ENCODE data around the gene FAM209B. TPM values are rescaled to one million over a fixed set of nuclear protein-coding genes. Genes with fewer than 3 reads are reported as not detected.
"Not testable (repeated sequence)": the region's sequence is repeated elsewhere in the genome, so short reads cannot be mapped to it uniquely, and the experiment has no call there.

FAM209B gene
- total RNA-seq, 4 donors from 2014 or later: not detected

- H3K4me1 ChIP-seq: no peaks in the 10 kb centered on the region
- TF ChIP-seq POLR2A (IDR thresholded peaks at IDR 0.05) (no peak), CTCF (IDR thresholded peaks at IDR 0.05) (no peak)
- H3K27ac ChIP-seq: no peak overlapping the region
- H3K27me3 ChIP-seq: no peaks in the 10 kb centered on the region
- no peak for DNase-seq
- no peaks in the 10 kb centered on the region for H3K9me3 ChIP-seq
- H3K4me3 ChIP-seq: no peak overlapping the region
- H3K36me3 ChIP-seq: no peaks in the 10 kb centered on the region
Observed at GRCh38 chr20:56542489-56543030, 9.5 kb downstream of the FAM209B start.

DNA sequence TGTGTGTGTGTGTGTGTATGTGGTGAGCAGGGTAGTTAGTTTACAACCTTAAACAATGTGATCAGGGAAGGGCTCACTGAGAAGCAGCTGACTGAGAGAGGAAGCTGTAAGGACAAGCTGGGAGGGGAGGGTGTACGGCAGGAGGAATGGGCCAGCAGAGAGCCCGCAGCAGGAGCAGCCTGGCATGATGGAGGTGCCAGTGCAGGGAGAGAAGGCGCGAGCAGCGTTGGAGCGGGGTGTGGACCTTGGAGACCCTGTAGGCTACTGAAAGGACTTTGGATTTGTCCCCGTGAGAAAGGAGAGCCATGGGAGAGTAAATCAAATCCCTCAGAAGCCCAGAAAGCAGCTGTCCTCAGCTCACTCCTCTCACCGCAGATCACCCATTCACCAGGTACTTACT lies 18.5 kb downstream of the FAM209B start:
- Histone ChIP-seq H3K36me3 (no peaks in the 10 kb centered on the region), H3K27me3 (no peaks in the 10 kb centered on the region), H3K4me3 (no peak overlapping the region), H3K4me1 (no peaks in the 10 kb centered on the region), H3K27ac (no peak overlapping the region), H3K9me3 (no peaks in the 10 kb centered on the region)
- no peak for DNase-seq
- TF ChIP-seq POLR2A (IDR thresholded peaks at IDR 0.05) (no peak), CTCF (IDR thresholded peaks at IDR 0.05) (no peak)

- Histone ChIP-seq H3K36me3 (no peaks in the 10 kb centered on the region), H3K4me1 (no peaks in the 10 kb centered on the region), H3K27me3 (no peaks in the 10 kb centered on the region), H3K9me3 (no peaks in the 10 kb centered on the region), H3K4me3 (no peak overlapping the region), H3K27ac (no peak overlapping the region)
- DNase-seq: no peak
- no peak for TF ChIP-seq POLR2A (IDR thresholded peaks at IDR 0.05)
- no peak for TF ChIP-seq CTCF (IDR thresholded peaks at IDR 0.05)
Observed at GRCh38 chr20:56552911-56553629, 20.0 kb downstream of the FAM209B start.

- Histone ChIP-seq H3K27me3 (no peaks in the 10 kb centered on the region), H3K4me3 (no peak overlapping the region), H3K27ac (no peak overlapping the region), H3K9me3 (no peaks in the 10 kb centered on the region), H3K4me1 (no peaks in the 10 kb centered on the region), H3K36me3 (no peaks in the 10 kb centered on the region)
- no peak for DNase-seq
- TF ChIP-seq POLR2A (IDR thresholded peaks at IDR 0.05) (no peak), CTCF (IDR thresholded peaks at IDR 0.05) (no peak)
Observed at GRCh38 chr20:56554869-56555268, 21.8 kb downstream of the FAM209B start.

GRCh38 chr20:56558968-56559367 lies 25.9 kb downstream of the FAM209B start:
- Histone ChIP-seq H3K4me1 (no peaks in the 10 kb centered on the region), H3K9me3 (no peaks in the 10 kb centered on the region), H3K27me3 (no peaks in the 10 kb centered on the region), H3K4me3 (no peak overlapping the region), H3K27ac (no peak overlapping the region), H3K36me3 (no peaks in the 10 kb centered on the region)
- DNase-seq: no peak
- no peak for TF ChIP-seq POLR2A (IDR thresholded peaks at IDR 0.05)
- no peak for TF ChIP-seq CTCF (IDR thresholded peaks at IDR 0.05)

DNA sequence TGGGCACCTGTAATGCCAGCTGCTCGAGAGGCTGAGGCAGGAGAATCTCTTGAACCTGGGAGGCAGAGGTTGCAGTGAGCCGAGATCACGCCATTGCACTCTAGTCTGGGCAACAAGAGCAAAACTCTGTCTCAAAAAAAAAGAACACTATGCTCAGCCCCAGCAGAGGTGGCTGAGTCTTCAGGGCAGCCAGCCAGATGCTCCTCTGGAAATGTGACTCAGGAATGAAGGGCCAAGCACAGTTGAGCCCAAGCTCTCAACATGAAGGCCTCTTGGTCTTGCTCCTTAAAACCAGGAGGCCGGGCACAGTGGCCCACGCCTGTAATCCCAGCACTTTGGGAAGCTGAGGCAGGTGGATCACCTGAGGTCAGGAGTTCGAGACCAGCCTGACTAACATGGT lies 31.5 kb downstream of the FAM209B start:
- not testable (repeated sequence) for H3K4me3 ChIP-seq, H3K9me3 ChIP-seq, DNase-seq, H3K36me3 ChIP-seq, H3K4me1 ChIP-seq, H3K27me3 ChIP-seq, H3K27ac ChIP-seq
